ENCODE data around the gene PCDHA2.
"Not testable (repeated sequence)": the region's sequence is repeated elsewhere in the genome, so short reads cannot be mapped to it uniquely, and the experiment has no call there.

The PCDHA2 gene

GRCh38 chr5:140821375-140822280 is 27.0 kb downstream of the PCDHA2 start, which contains the start of gene PCDHA5:
PCDHA5 (plus strand) TSS chr5:140821613.
- DNase-seq: peak in 1 of 2 donors; percentile 58

- DNase-seq: no peak
Measured at GRCh38 chr5:140822281-140822629, 27.6 kb downstream of the PCDHA2 start.

- DNase-seq: not testable (repeated sequence)
Measured at GRCh38 chr5:140822969-140823368, 28.3 kb downstream of the PCDHA2 start.

- no peak for DNase-seq
Measured at GRCh38 chr5:140823475-140823874, 28.8 kb downstream of the PCDHA2 start.

DNA sequence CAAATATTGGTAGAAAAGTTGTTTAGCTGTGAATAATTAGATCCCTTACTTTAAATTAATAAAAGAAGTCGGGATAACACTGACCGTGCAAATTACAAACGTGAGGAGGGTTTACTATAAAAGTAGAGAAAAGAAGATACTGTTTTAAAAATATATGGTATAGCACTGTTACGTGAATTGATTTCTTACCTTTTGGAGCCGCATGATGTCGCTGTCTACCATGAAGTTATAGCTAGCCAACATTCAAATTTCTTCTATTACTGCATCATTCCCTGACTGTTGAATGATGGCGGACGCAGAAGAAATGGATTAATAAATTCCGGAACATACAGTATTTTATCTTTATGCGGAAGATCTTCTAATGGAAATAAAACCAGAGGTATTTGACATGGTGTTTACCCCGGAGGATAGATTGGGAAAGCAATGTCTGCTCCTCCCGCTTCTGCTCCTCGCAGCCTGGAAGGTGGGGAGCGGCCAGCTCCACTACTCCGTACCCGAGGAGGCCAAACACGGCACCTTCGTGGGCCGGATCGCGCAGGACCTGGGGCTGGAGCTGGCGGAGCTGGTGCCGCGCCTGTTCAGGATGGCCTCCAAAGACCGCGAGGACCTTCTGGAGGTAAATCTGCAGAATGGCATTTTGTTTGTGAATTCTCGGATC is 33.2 kb downstream of the PCDHA2 start, which contains the start of gene PCDHA6:
PCDHA6 (plus strand) TSS at position 257 of the 658 bp plus-strand sequence; CDS start at position 389, 132 bp downstream.
- DNase-seq: no peak

GRCh38 chr5:140828362-140828737 is 33.7 kb downstream of the PCDHA2 start:
- DNase-seq: no peak

GRCh38 chr5:140829511-140830501 is 35.2 kb downstream of the PCDHA2 start:
- DNase-seq: not testable (repeated sequence)

- no peak for DNase-seq
Measured at GRCh38 chr5:140833993-140834392, 39.3 kb downstream of the PCDHA2 start, which contains the start of gene PCDHA7. PCDHA7 (plus strand) TSS chr5:140834269; CDS start chr5:140834384, 115 bp downstream.

GRCh38 chr5:140834439-140835008 is 39.9 kb downstream of the PCDHA2 start:
- DNase-seq: not testable (repeated sequence)

DNA sequence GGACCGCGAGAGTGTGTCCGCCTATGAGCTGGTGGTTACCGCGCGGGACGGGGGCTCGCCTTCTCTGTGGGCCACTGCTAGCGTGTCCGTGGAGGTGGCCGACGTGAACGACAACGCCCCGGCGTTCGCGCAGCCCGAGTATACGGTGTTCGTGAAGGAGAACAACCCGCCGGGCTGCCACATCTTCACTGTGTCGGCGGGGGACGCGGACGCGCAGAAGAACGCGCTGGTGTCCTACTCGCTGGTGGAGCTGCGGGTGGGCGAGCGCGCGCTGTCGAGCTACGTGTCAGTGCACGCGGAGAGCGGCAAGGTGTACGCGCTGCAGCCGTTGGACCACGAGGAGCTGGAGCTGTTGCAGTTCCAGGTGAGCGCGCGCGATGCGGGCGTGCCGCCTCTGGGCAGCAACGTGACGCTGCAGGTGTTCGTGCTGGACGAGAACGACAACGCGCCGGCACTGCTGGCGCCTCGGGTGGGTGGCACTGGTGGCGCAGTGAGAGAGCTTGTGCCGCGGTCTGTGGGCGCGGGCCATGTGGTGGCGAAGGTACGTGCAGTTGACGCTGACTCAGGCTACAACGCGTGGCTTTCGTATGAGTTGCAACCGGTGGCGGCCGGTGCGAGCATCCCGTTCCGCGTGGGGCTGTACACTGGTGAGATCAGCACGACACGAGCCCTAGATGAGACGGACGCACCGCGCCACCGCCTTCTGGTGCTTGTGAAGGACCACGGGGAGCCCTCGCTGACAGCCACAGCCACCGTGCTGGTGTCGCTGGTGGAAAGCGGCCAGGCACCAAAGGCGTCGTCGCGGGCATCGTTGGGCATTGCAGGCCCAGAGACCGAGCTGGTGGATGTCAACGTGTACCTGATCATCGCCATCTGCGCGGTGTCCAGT is 41.2 kb downstream of the PCDHA2 start:
- no peak for DNase-seq

GRCh38 chr5:140840978-140841962 is 46.6 kb downstream of the PCDHA2 start, which contains the start of gene PCDHA8:
PCDHA8 (plus strand) TSS chr5:140841187; CDS start chr5:140841322, 135 bp downstream.
- DNase-seq: peak in 1 of 2 donors; percentile 23

GRCh38 chr5:140842798-140843733 is 48.4 kb downstream of the PCDHA2 start:
- no peak for DNase-seq

Measured in stimulated activated CD4-positive, alpha-beta T cell treated with anti-CD3 and anti-CD28 coated beads, Interleukin-2, amount 100 ng/mL, for 24 hours (primary cell).